Small intestine (tissue), 7 donors: Measurements from ENCODE around the gene PTX3. TPM values are rescaled to one million over a fixed set of nuclear protein-coding genes. Genes with fewer than 3 reads are reported as not detected.

Experiments used
- DNase-seq, 2 donors: peaks; one replicate each; pipeline versions ENCODE4 v3.0.0 to v3.0.0-alpha.2; 2013
- FAIRE-seq: peaks from 2 replicates; lab custom pipeline; 2012; peaks lifted over from hg19 to GRCh38; lab: Jason Lieb, UNC
- H3K27ac ChIP-seq, 3 donors: one replicate each; pipeline ENCODE4 v1.5.1; 2013; ENCODE audit warnings: low read length in 2 of 3, mild to moderate bottlenecking in 2 of 3, control low read depth in 1 of 3, inconsistent platforms in 1 of 3, low read depth in 1 of 3, moderate library complexity in 1 of 3
- H3K27me3 ChIP-seq, 3 donors: one replicate each; pipeline ENCODE4 v1.6.1; 2013; ENCODE audit warnings: low read length in 3 of 3, inconsistent platforms in 1 of 3; ENCODE audit not compliant: control insufficient read depth in 3 of 3, insufficient read depth in 3 of 3
- H3K36me3 ChIP-seq, 3 donors: one replicate each; pipeline ENCODE4 v1.6.1; 2013; ENCODE audit warnings: low read length in 3 of 3, inconsistent platforms in 1 of 3, low read depth in 1 of 3, mild to moderate bottlenecking in 1 of 3, moderate library complexity in 1 of 3; ENCODE audit not compliant: control insufficient read depth in 3 of 3, insufficient read depth in 2 of 3
- H3K4me1 ChIP-seq, 3 donors: one replicate each; pipeline ENCODE4 v1.6.1; 2013; ENCODE audit warnings: low read length in 2 of 3, inconsistent platforms in 1 of 3, low read depth in 1 of 3, mild to moderate bottlenecking in 1 of 3, moderate library complexity in 1 of 3; ENCODE audit not compliant: control insufficient read depth in 3 of 3, insufficient read depth in 2 of 3
- H3K4me3 ChIP-seq, 3 donors: one replicate each; pipeline ENCODE4 v1.5.1; 2013; ENCODE audit warnings: low read length in 3 of 3, control low read depth in 1 of 3, inconsistent platforms in 1 of 3, low read depth in 1 of 3, mild to moderate bottlenecking in 1 of 3, moderate library complexity in 1 of 3
- H3K9me3 ChIP-seq, 2 donors: one replicate each; pipeline ENCODE4 v1.6.1; 2013; ENCODE audit warnings: low read depth in 1 of 2, low read length in 1 of 2; ENCODE audit not compliant: control insufficient read depth in 2 of 2, insufficient read depth in 1 of 2
- WGBS, 3 donors: extraction: QIAGEN DNeasy Blood & Tissue Kit; methylation state at CpG; one replicate each; pipeline ENCODE4 v1.1.7; 2013; 5-methylcytosine and 5-hydroxymethylcytosine counted together
- polyA plus RNA-seq, 4 donors: library from polyadenylated mRNA; stranded (reverse) in 3 of 4; unstranded in 1 of 4; fragments of 200-250 nt in 3 of 4; fragments of 120-200 nt in 1 of 4; gene quantifications; one replicate each; pipeline versions ENCODE4 v1.2.1 to v1.2.3, GENCODE V29; 2013
- donor health status: healthy with polysubstance abuse.
- donor health status: control.
- donor health status: control.
- donor health status: Bipolar disorder and iron deficiency.
- donor health status: healthy.

The PTX3 gene
- polyA plus RNA-seq, 4 donors, result 1.1 to 11.8 (median 2.7) TPM

- Histone ChIP-seq H3K4me1 (no peaks in the 10 kb centered on the region), H3K27me3 (no peaks in the 10 kb centered on the region)
- no peak for FAIRE-seq
Measured at GRCh38 chr3:157398598-157398997, 38.1 kb upstream of the PTX3 start.

DNA sequence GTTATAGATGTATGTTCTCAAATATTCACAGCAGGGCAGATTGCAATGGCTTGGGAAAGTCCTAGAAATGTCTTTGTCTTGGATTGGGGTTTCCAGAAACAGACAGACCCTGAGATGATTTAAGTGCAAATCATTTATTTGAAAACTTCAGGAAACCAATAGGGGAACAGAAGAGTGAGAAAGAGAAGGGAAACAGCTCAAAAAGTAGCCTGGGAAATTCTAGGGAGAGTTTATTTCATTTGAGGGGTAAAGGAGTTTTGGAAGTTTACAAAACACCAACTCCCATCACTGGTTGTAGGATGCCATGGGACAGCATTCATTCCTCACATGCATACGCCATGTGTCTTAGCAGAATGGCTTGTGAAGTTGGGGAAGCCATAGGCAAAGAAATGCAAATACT lies 32.3 kb upstream of the PTX3 start:
- no peaks in the 10 kb centered on the region for H3K4me1 ChIP-seq
- H3K36me3 ChIP-seq, result no peaks in the 10 kb centered on the region
- no peaks in the 10 kb centered on the region for H3K9me3 ChIP-seq
- no peak overlapping the region for H3K4me3 ChIP-seq
- no peaks in the 10 kb centered on the region for H3K27me3 ChIP-seq
- WGBS, 3 donors, result 0 to 79% (median 46%) methylated on average over 1 of the region's 1 CpG
- no peak overlapping the region for H3K27ac ChIP-seq
- DNase-seq (no peak), FAIRE-seq (no peak)

More at GRCh38 chr3:157398598-157398997, 38.1 kb upstream of the PTX3 start:
- Histone ChIP-seq H3K27ac (no peak overlapping the region), H3K4me3 (no peak overlapping the region), H3K9me3 (peaks cover 0 to 2% of the 10 kb centered on the region in 2 donors), H3K36me3 (no peaks in the 10 kb centered on the region)
- DNase-seq, result no peak
- WGBS, 3 donors, result 73 to 90% (median 76%) methylated on average over 3 of the region's 3 CpGs

GRCh38 chr3:157405457-157405856 lies 31.2 kb upstream of the PTX3 start:
- DNase-seq, result no peak
- WGBS, 3 donors, result 70 to 96% (median 92%) methylated on average over 2 of the region's 2 CpGs
- Histone ChIP-seq H3K27ac (no peak overlapping the region), H3K4me3 (no peak overlapping the region), H3K9me3 (no peaks in the 10 kb centered on the region), H3K27me3 (no peaks in the 10 kb centered on the region), H3K4me1 (no peaks in the 10 kb centered on the region), H3K36me3 (no peaks in the 10 kb centered on the region)
- no peak for FAIRE-seq

GRCh38 chr3:157406394-157406793 lies 30.3 kb upstream of the PTX3 start:
- H3K9me3 ChIP-seq, result no peaks in the 10 kb centered on the region
- no peaks in the 10 kb centered on the region for H3K4me1 ChIP-seq
- no peaks in the 10 kb centered on the region for H3K36me3 ChIP-seq
- FAIRE-seq (no peak), DNase-seq (no peak)
- WGBS, 3 donors, result 75 to 77% (median 76%) methylated on average over 5 of the region's 5 CpGs
- no peak overlapping the region for H3K27ac ChIP-seq
- H3K4me3 ChIP-seq, result no peak overlapping the region
- no peaks in the 10 kb centered on the region for H3K27me3 ChIP-seq

GRCh38 chr3:157407769-157408168 lies 28.9 kb upstream of the PTX3 start:
- 69 to 79% (median 76%) methylated on average over 3 of the region's 3 CpGs for WGBS, 3 donors
- FAIRE-seq, result no peak
- no peak overlapping the region for H3K4me3 ChIP-seq
- no peaks in the 10 kb centered on the region for H3K36me3 ChIP-seq
- H3K4me1 ChIP-seq, result no peaks in the 10 kb centered on the region
- no peak for DNase-seq
- H3K27me3 ChIP-seq, result no peaks in the 10 kb centered on the region
- no peaks in the 10 kb centered on the region for H3K9me3 ChIP-seq
- H3K27ac ChIP-seq, result no peak overlapping the region

GRCh38 chr3:157408499-157409149 lies 28.0 kb upstream of the PTX3 start:
- no peak overlapping the region for H3K4me3 ChIP-seq
- H3K36me3 ChIP-seq, result no peaks in the 10 kb centered on the region
- H3K27ac ChIP-seq, result no peak overlapping the region
- DNase-seq (no peak), FAIRE-seq (no peak)
- H3K27me3 ChIP-seq, result no peaks in the 10 kb centered on the region
- WGBS, 3 donors, result 64 to 71% (median 69%) methylated on average over 4 of the region's 4 CpGs
- no peaks in the 10 kb centered on the region for H3K9me3 ChIP-seq
- H3K4me1 ChIP-seq, result no peaks in the 10 kb centered on the region

- H3K4me3 ChIP-seq, result no peak overlapping the region
- no peaks in the 10 kb centered on the region for H3K27me3 ChIP-seq
- DNase-seq (no peak), FAIRE-seq (no peak)
- no peak overlapping the region for H3K27ac ChIP-seq
- H3K4me1 ChIP-seq, result no peaks in the 10 kb centered on the region
- no peaks in the 10 kb centered on the region for H3K36me3 ChIP-seq
- H3K9me3 ChIP-seq, result no peaks in the 10 kb centered on the region
- 65 to 90% (median 82%) methylated on average over 2 of the region's 2 CpGs for WGBS, 3 donors
Measured at GRCh38 chr3:157409516-157409915, 27.1 kb upstream of the PTX3 start.

- DNase-seq, result no peak
- no peak for FAIRE-seq
- 17 to 45% (median 29%) methylated on average over 2 of the region's 2 CpGs for WGBS, 3 donors
- Histone ChIP-seq H3K9me3 (no peaks in the 10 kb centered on the region), H3K4me3 (no peak overlapping the region), H3K4me1 (no peaks in the 10 kb centered on the region), H3K27me3 (no peaks in the 10 kb centered on the region), H3K27ac (no peak overlapping the region), H3K36me3 (no peaks in the 10 kb centered on the region)
Measured at GRCh38 chr3:157410945-157411344, 25.7 kb upstream of the PTX3 start.

GRCh38 chr3:157412323-157412855 lies 24.3 kb upstream of the PTX3 start:
- H3K36me3 ChIP-seq, result no peaks in the 10 kb centered on the region
- DNase-seq (no peak), FAIRE-seq (no peak)
- 73 to 93% (median 77%) methylated on average over 1 of the region's 1 CpG for WGBS, 3 donors
- H3K9me3 ChIP-seq, result no peaks in the 10 kb centered on the region
- H3K27me3 ChIP-seq, result no peaks in the 10 kb centered on the region
- H3K4me3 ChIP-seq, result no peak overlapping the region
- H3K4me1 ChIP-seq, result no peaks in the 10 kb centered on the region
- no peak overlapping the region for H3K27ac ChIP-seq
